ENCODE measurements around the gene ACKR3.

DNA sequence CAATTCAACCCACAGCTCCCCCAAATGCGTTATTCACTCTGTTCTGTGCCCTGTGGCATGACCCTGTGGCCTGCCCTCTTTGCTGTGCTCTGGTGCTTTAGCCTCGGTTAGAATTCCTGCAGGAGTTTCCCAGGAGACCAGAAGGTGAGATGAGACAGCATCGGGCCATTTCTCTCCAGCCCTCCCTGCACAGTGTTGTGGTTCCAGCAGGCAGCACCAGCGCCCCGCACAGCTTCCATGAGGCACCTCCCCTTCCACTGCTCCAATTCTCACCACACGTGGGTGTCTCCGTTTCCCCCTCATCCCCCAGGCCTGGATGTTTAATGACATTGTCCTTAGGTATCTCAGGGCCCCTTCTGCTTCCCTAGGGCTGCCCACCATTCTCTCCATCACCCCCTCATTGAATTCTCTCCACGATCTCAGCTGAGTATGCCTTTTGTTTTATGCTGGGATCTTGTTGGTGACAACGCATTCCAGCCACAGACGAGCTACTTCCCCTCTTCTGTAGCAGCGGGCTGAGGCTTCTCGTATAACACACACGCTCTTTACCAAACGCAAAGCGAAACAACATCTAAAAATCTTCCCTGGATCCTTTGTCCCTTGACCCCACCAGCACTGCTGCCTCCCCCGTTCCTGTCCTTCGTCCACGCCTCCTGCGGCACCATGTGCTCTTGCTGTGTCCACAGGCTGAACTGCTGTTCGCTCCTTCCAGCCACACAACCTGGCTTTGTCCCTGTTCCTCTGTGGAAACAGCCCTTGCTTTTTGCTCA, 35.1 kb downstream of the ACKR3 start:
- TF ChIP-seq NFYA (IDR thresholded peaks at IDR 0.05; ENCODE audit: borderline replicate concordance, low read depth, low read length) = no peak
- TF ChIP-seq, protein P1, sequence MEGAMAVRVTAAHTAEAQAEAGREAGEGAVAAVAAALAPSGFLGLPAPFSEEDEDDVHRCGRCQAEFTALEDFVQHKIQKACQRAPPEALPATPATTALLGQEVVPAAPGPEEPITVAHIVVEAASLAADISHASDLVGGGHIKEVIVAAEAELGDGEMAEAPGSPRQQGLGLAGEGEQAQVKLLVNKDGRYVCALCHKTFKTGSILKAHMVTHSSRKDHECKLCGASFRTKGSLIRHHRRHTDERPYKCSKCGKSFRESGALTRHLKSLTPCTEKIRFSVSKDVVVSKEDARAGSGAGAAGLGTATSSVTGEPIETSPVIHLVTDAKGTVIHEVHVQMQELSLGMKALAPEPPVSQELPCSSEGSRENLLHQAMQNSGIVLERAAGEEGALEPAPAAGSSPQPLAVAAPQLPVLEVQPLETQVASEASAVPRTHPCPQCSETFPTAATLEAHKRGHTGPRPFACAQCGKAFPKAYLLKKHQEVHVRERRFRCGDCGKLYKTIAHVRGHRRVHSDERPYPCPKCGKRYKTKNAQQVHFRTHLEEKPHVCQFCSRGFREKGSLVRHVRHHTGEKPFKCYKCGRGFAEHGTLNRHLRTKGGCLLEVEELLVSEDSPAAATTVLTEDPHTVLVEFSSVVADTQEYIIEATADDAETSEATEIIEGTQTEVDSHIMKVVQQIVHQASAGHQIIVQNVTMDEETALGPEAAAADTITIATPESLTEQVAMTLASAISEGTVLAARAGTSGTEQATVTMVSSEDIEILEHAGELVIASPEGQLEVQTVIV (IDR thresholded peaks at IDR 0.05; ENCODE audit: borderline replicate concordance, partially characterized antibody) = no peak
- no peak for TF ChIP-seq RAD21 (IDR thresholded peaks at IDR 0.05; ENCODE audit: insufficient read depth, low read depth, low read length)
- TF ChIP-seq, protein P2, sequence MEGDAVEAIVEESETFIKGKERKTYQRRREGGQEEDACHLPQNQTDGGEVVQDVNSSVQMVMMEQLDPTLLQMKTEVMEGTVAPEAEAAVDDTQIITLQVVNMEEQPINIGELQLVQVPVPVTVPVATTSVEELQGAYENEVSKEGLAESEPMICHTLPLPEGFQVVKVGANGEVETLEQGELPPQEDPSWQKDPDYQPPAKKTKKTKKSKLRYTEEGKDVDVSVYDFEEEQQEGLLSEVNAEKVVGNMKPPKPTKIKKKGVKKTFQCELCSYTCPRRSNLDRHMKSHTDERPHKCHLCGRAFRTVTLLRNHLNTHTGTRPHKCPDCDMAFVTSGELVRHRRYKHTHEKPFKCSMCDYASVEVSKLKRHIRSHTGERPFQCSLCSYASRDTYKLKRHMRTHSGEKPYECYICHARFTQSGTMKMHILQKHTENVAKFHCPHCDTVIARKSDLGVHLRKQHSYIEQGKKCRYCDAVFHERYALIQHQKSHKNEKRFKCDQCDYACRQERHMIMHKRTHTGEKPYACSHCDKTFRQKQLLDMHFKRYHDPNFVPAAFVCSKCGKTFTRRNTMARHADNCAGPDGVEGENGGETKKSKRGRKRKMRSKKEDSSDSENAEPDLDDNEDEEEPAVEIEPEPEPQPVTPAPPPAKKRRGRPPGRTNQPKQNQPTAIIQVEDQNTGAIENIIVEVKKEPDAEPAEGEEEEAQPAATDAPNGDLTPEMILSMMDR (IDR thresholded peaks at IDR 0.05 in 2 of 3, conservative IDR thresholded peaks at IDR 0.05 in 1 of 3; ENCODE audit: control insufficient read depth in 2 of 3, extremely low read depth in 1 of 3, insufficient read depth in 1 of 3, low read depth in 3 of 3, low read length in 3 of 3) = no peak
- TF ChIP-seq POLR2A (IDR thresholded peaks at IDR 0.05; ENCODE audit: low read depth, low read length) = no peak
- no peak for TF ChIP-seq SPI1 (IDR thresholded peaks at IDR 0.05; ENCODE audit: borderline replicate concordance, insufficient read depth, low read depth, low read length)
